Smooth muscle cell of the brain vasculature (primary cell): ENCODE data around the gene MGAT5.

Experiments
- DNase-seq: peaks from one replicate; pipeline ENCODE4 v3.0.0-alpha.2; 2012; ENCODE audit warnings: low read depth, low spot score

Gene MGAT5

GRCh38 chr2:134500211-134500935 lies 246.5 kb downstream of the MGAT5 start:
- DNase-seq = no peak

GRCh38 chr2:134501476-134502091 lies 247.7 kb downstream of the MGAT5 start:
- DNase-seq = no peak

GRCh38 chr2:134502104-134502503 lies 248.2 kb downstream of the MGAT5 start:
- no peak for DNase-seq
